Measurements from ENCODE around the gene SFMBT2. TPM values are rescaled to one million over a fixed set of nuclear protein-coding genes. Genes with fewer than 3 reads are reported as not detected.
"Not testable (repeated sequence)": the region's sequence is repeated elsewhere in the genome, so short reads cannot be mapped to it uniquely, and the experiment has no call there.

SFMBT2 gene
- total RNA-seq, 1 donor from 2014 or later = 14.2 TPM

DNA sequence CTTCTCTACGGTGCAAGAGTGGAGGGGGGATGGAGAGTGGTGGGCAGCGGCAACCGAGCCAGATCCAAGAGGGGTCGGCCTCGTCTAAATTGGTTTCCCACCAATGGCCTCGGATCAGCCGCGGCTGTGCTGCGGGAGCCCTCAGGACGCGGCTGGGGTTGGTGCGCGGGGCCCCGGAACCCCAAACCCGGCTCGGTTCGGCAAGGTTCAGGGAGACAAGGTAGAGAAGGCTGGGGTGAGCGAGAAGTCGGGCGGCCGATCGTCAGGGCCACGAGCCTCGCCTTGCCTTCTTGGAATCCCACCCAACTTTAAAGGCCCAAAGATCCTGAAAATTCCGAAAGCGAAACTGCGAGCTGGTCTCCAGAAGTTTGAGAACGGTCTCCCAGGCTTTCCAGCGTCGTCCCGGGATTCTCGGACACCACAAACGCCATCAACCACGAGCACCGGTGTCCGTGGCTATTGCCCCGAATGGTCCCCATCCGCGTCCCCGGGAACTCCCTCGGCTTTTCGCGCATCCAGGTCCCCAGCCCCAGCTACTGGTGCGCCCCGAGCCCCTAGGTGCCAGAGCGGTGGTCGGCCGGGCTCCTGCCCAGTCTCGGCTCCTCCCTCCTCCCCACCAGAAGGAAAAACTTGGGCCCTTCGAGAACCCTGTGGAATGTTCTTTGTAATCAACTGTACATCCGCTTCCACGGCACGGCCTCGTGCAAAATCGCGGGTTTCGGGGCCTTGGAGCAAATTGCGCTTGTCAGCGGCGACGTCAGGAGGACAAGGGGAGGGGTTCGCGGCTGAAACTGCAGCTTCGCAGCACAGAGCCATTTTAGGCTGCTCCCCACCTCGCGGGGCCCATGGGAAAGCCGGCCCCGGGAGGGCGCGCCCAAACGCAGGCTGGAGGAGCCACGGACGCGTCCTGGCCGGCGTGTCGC, 3.2 kb downstream of the SFMBT2 start:
- intact Hi-C loops (cut with DNase I) = loop anchor here (1.0 to 5.0 kb wide), 5 partner anchors 67 to 485 kb away; no protein-coding TSS in a partner anchor
- peak; percentile 81 for DNase-seq (ENCODE audit: low spot score)

DNA sequence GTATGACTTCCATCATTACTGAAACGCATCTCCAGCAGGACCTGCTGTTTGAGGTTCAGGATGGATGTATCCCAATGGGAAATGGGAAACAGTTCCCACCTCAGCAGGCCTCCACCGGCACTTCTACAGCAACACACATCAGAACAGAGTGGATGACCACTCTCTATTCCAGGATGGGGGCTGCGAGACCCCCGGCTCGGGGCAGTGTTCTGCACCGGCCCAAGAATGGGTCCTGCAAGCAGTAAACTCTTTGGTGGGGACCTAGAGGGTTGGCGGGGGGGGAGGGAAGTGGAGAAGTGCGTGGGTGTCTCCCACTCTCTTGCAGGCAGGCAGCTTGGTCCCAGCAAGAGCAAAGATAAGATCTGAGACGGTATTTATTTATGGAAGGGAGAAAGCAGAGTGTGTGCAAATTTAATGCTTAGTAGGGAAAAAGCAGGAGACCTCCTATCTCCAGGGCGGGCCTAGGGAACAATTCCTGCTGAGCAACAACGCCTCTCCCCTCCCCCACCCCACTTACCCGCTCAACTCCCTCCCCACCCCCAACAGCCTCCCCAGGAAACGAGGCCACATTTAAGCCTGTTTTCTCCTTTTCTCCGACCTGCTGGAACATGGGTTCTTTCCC, 4.0 kb downstream of the SFMBT2 start:
- intact Hi-C loops (cut with DNase I) = loop anchor here (5.0 kb wide), 3 partner anchors 130 to 485 kb away; no protein-coding TSS in a partner anchor
- DNase-seq (ENCODE audit: low spot score) = no peak

GRCh38 chr10:7405637-7406036, 5.2 kb downstream of the SFMBT2 start:
- no peak for DNase-seq (ENCODE audit: low spot score)
- intact Hi-C loops (cut with DNase I) = loop anchor here (5.0 kb wide), 3 partner anchors 128 to 483 kb away; no protein-coding TSS in a partner anchor

GRCh38 chr10:7403620-7404019, 7.2 kb downstream of the SFMBT2 start:
- DNase-seq (ENCODE audit: low spot score) = no peak
- intact Hi-C loops (cut with DNase I) = no loop called here

- no peak for DNase-seq (ENCODE audit: low spot score)
- intact Hi-C loops (cut with DNase I) = no loop called here
These were observed 9.1 kb downstream of the SFMBT2 start for GRCh38 chr10:7401782-7402181.

GRCh38 chr10:7401156-7401555, 9.7 kb downstream of the SFMBT2 start:
- intact Hi-C loops (cut with DNase I) = no loop called here
- no peak for DNase-seq (ENCODE audit: low spot score)

- intact Hi-C loops (cut with DNase I) = no loop called here
- DNase-seq (ENCODE audit: low spot score) = peak; percentile 76
These were observed 10.6 kb downstream of the SFMBT2 start for GRCh38 chr10:7400068-7400715.

- no peak for DNase-seq (ENCODE audit: low spot score)
- intact Hi-C loops (cut with DNase I) = no loop called here
These were observed 11.3 kb downstream of the SFMBT2 start for GRCh38 chr10:7399533-7399932.

GRCh38 chr10:7397049-7398035, 13.5 kb downstream of the SFMBT2 start:
- intact Hi-C loops (cut with DNase I) = no loop called here
- no peak for DNase-seq (ENCODE audit: low spot score)

- DNase-seq (ENCODE audit: low spot score); intact Hi-C loops (cut with DNase I): not testable (repeated sequence)
These were observed 18.5 kb downstream of the SFMBT2 start for GRCh38 chr10:7392301-7392700.

- intact Hi-C loops (cut with DNase I) = no loop called here
- DNase-seq (ENCODE audit: low spot score) = no peak
These were observed 19.1 kb downstream of the SFMBT2 start for GRCh38 chr10:7391748-7392147.

GRCh38 chr10:7390689-7391110, 20.1 kb downstream of the SFMBT2 start:
- DNase-seq (ENCODE audit: low spot score); intact Hi-C loops (cut with DNase I): not testable (repeated sequence)

- intact Hi-C loops (cut with DNase I) = no loop called here
These were observed 21.0 kb downstream of the SFMBT2 start for GRCh38 chr10:7389844-7390243.

GRCh38 chr10:7389346-7389745, 21.5 kb downstream of the SFMBT2 start:
- no peak for DNase-seq (ENCODE audit: low spot score)
- intact Hi-C loops (cut with DNase I) = no loop called here

More at GRCh38 chr10:7389844-7390243, 21.0 kb downstream of the SFMBT2 start:
- DNase-seq (ENCODE audit: low spot score) = no peak

DNA sequence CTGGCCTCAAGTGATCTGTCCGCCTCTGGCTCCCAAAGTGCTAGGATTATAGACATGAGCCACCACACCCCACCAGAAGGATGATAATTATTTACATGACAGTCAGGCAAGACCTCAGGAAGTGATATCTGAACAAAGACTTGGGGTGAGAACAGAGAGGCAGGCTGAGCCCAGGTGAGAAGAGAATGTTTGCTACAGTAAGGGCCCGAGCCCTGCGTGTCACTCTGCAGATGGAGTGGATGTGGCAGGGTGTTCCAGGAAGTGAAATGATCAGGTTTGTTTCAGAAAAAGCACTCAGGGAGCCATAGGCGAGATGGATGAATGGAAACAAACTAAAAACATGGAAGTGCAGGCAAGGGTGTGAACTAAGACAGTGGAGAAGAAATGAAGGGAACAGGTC, 22.2 kb downstream of the SFMBT2 start:
- intact Hi-C loops (cut with DNase I) = no loop called here

GRCh38 chr10:7388149-7388548, 22.7 kb downstream of the SFMBT2 start:
- intact Hi-C loops (cut with DNase I) = not testable (repeated sequence)

More for the DNA sequence above, 22.2 kb downstream of the SFMBT2 start:
- no peak for DNase-seq (ENCODE audit: low spot score)

DNA sequence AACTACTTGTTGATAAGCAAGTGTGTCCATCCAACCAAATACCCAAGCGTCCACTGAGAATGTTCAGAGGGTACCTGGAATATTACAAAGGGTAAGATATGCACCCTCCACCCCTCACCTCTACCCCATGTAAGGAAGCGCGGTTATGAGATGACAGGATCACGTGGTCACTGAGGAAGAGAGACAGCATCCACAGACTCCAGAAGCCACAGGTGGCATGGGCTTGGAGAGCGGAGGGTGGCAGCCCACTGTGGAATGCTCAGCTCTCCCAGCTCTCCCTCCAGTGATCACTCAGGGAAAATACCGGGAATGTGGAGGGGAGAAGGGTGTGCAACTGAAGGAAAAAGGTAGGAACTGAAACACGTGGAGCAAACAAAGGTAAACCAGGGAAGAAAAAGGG, 25.7 kb downstream of the SFMBT2 start:
- no peak for DNase-seq (ENCODE audit: low spot score)
- intact Hi-C loops (cut with DNase I) = no loop called here

More at GRCh38 chr10:7388149-7388548, 22.7 kb downstream of the SFMBT2 start:
- DNase-seq (ENCODE audit: low spot score) = not testable (repeated sequence)

DNA sequence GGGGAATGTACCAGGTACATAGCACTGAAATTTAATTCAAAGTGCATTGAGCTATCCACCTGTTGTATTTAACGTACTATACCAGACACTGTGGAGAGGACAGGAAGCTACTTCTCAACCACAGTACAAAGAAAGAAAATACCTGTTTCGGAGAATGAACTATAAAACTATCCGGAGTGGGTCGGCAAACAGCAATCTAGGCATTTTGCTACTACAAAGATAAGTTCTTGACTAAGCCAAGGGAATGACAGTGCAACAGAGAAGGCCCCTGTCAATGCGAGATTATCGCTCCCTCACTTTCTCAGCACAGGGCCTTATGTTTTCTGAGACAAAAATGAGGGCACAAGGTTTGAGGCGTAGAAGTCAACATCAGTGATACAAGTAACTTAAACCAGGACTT, 27.4 kb downstream of the SFMBT2 start:
- no peak for DNase-seq (ENCODE audit: low spot score)
- intact Hi-C loops (cut with DNase I) = no loop called here

DNA sequence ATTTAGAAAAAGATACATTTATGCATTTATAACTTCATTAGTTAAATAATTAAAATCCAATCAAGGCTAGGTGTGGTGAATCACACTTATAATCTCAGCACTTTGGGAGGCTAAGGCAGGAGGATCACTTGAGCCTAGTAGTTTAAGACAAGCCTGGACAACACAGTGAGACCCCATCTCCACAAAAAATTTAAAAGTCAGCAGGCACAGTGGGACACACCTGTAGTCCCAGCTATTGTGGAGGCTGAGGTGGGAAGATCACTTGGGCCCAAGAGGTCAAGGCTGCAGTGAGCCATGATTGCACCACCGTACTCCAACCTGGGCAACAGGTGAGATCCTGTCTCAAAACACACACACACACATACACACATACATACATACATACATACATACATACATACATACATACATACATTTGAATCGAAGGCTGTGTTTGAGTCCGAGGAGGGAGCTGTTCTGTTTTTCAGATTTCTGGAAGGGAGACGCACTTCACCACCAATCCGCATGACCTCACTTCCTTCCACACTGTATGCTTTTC, 30.1 kb downstream of the SFMBT2 start:
- intact Hi-C loops (cut with DNase I) = no loop called here
- no peak for DNase-seq (ENCODE audit: low spot score)

Measured in cardiac septum (tissue), 1 donor.